ENCODE data around the gene POU2F3. TPM values are rescaled to one million over a fixed set of nuclear protein-coding genes. Genes with fewer than 3 reads are reported as not detected.

Gene POU2F3
- total RNA-seq, 8 experiments from 2014 or later, result 0.38 to 40.1 (median 3.4) TPM; not detected in 2

GRCh38 chr11:120326845-120327281 lies 86.9 kb downstream of the POU2F3 start:
- in situ Hi-C loops (cut with MboI; ENCODE audit: low pct_unique_long_range_greater_than_20kb in 2 of 9, low sequenced_read_pairs in 9 of 9, unreplicated experiment in 9 of 9), result loop anchor here in 1 of 9 experiments (25.0 kb wide), 1 partner anchor 110 kb away; no protein-coding TSS in a partner anchor
- Histone ChIP-seq H3K27ac (no peak overlapping the region), H3K4me1 (replicated peaks in 1 of 2) (peaks cover 3 to 6% of the 10 kb centered on the region in 2 donors), H3K4me3 (peak overlapping the region in 1 of 5 donors; percentile 81)
- ATAC-seq (replicated peaks in 6 of 8), result no peak
- 53 to 100% (median 72%) methylated on average over 2 to 4 of the region's 4 CpGs for WGBS, 10 experiments

GRCh38 chr11:120327311-120327710 lies 87.4 kb downstream of the POU2F3 start:
- in situ Hi-C loops (cut with MboI; ENCODE audit: low pct_unique_long_range_greater_than_20kb in 2 of 9, low sequenced_read_pairs in 9 of 9, unreplicated experiment in 9 of 9), result loop anchor here in 1 of 9 experiments (25.0 kb wide), 1 partner anchor 110 kb away; no protein-coding TSS in a partner anchor
- no peak for ATAC-seq (replicated peaks in 6 of 8)
- 93 to 100% (median 99%) methylated on average over 1 to 4 of the region's 4 CpGs; no CpG with 5 or more reads in 2 of the 10 experiments for WGBS, 10 experiments
- Histone ChIP-seq H3K4me1 (replicated peaks in 1 of 2) (peaks cover 3 to 6% of the 10 kb centered on the region in 2 donors), H3K4me3 (no peak overlapping the region), H3K27ac (no peak overlapping the region)

GRCh38 chr11:120329556-120329955 lies 89.6 kb downstream of the POU2F3 start:
- Histone ChIP-seq H3K4me3 (no peak overlapping the region), H3K4me1 (replicated peaks in 1 of 2) (peaks cover 3 to 6% of the 10 kb centered on the region in 2 donors), H3K27ac (no peak overlapping the region)
- in situ Hi-C loops (cut with MboI; ENCODE audit: low pct_unique_long_range_greater_than_20kb in 2 of 9, low sequenced_read_pairs in 9 of 9, unreplicated experiment in 9 of 9), result loop anchor here in 1 of 9 experiments (25.0 kb wide), 1 partner anchor 108 kb away; no protein-coding TSS in a partner anchor
- 47 to 100% (median 94%) methylated on average over 2 to 3 of the region's 3 CpGs; no CpG with 5 or more reads in 1 of the 10 experiments for WGBS, 10 experiments
- ATAC-seq (replicated peaks in 6 of 8), result no peak

GRCh38 chr11:120330045-120330444 lies 90.1 kb downstream of the POU2F3 start:
- WGBS, 10 experiments, result 89 to 100% (median 98%) methylated on average over 1 to 6 of the region's 6 CpGs; no CpG with 5 or more reads in 4 of the 10 experiments
- no peak for ATAC-seq (replicated peaks in 6 of 8)
- Histone ChIP-seq H3K4me1 (replicated peaks in 1 of 2) (peaks cover 0 to 6% of the 10 kb centered on the region in 2 donors), H3K4me3 (no peak overlapping the region), H3K27ac (no peak overlapping the region)
- in situ Hi-C loops (cut with MboI; ENCODE audit: low pct_unique_long_range_greater_than_20kb in 2 of 9, low sequenced_read_pairs in 9 of 9, unreplicated experiment in 9 of 9), result loop anchor here in 2 of 9 experiments (10.0 to 25.0 kb wide), 2 partner anchors 105 to 107 kb away; no protein-coding TSS in a partner anchor

- WGBS, 10 experiments, result 17 to 100% (median 100%) methylated on average over 1 to 2 of the region's 2 CpGs; no CpG with 5 or more reads in 5 of the 10 experiments
- Histone ChIP-seq H3K27ac (no peak overlapping the region), H3K4me3 (no peak overlapping the region), H3K4me1 (replicated peaks in 1 of 2) (no peaks in the 10 kb centered on the region)
- in situ Hi-C loops (cut with MboI; ENCODE audit: low pct_unique_long_range_greater_than_20kb in 2 of 9, low sequenced_read_pairs in 9 of 9, unreplicated experiment in 9 of 9), result loop anchor here in 2 of 9 experiments (10.0 to 25.0 kb wide), 2 partner anchors 103 to 106 kb away; no protein-coding TSS in a partner anchor
- ATAC-seq (replicated peaks in 6 of 8), result peak in 1 of 8 experiments; percentile 10
Observed at GRCh38 chr11:120331301-120331996, 91.5 kb downstream of the POU2F3 start.

- peaks cover 0 to 2% of the 10 kb centered on the region in 2 donors for H3K4me1 ChIP-seq (replicated peaks in 1 of 2)
- in situ Hi-C loops (cut with MboI; ENCODE audit: low pct_unique_long_range_greater_than_20kb in 2 of 9, low sequenced_read_pairs in 9 of 9, unreplicated experiment in 9 of 9), result loop anchor here in 2 of 9 experiments (10.0 to 25.0 kb wide), 2 partner anchors 102 to 104 kb away; no protein-coding TSS in a partner anchor
- H3K4me3 ChIP-seq, result no peak overlapping the region
- H3K27ac ChIP-seq, result no peak overlapping the region
- ATAC-seq (replicated peaks in 6 of 8), result no peak
- WGBS, 10 experiments, result 73 to 100% (median 92%) methylated on average over 2 to 5 of the region's 5 CpGs
Observed at GRCh38 chr11:120332822-120333716, 93.1 kb downstream of the POU2F3 start.

- in situ Hi-C loops (cut with MboI; ENCODE audit: low pct_unique_long_range_greater_than_20kb in 2 of 9, low sequenced_read_pairs in 9 of 9, unreplicated experiment in 9 of 9), result loop anchor here in 2 of 9 experiments (10.0 to 25.0 kb wide), 2 partner anchors 101 to 104 kb away; no protein-coding TSS in a partner anchor
- ATAC-seq (replicated peaks in 6 of 8), result no peak
- H3K4me3 ChIP-seq, result no peak overlapping the region
- peaks cover 0 to 4% of the 10 kb centered on the region in 2 donors for H3K4me1 ChIP-seq (replicated peaks in 1 of 2)
- no peak overlapping the region for H3K27ac ChIP-seq
- WGBS, 10 experiments, result 70 to 100% (median 100%) methylated on average over 1 of the region's 1 CpG; no CpG with 5 or more reads in 2 of the 10 experiments
Observed at GRCh38 chr11:120333801-120334200, 93.9 kb downstream of the POU2F3 start.

GRCh38 chr11:120334332-120334731 lies 94.4 kb downstream of the POU2F3 start:
- no peak for ATAC-seq (replicated peaks in 6 of 8)
- Histone ChIP-seq H3K27ac (no peak overlapping the region), H3K4me3 (no peak overlapping the region), H3K4me1 (replicated peaks in 1 of 2) (peaks cover 1 to 6% of the 10 kb centered on the region in 2 donors)
- WGBS, 10 experiments, result 0 to 67% (median 13%) methylated on average over 1 of the region's 1 CpG; no CpG with 5 or more reads in 2 of the 10 experiments
- in situ Hi-C loops (cut with MboI; ENCODE audit: low pct_unique_long_range_greater_than_20kb in 2 of 9, low sequenced_read_pairs in 9 of 9, unreplicated experiment in 9 of 9), result loop anchor here in 2 of 9 experiments (10.0 to 25.0 kb wide), 2 partner anchors 100 to 103 kb away; no protein-coding TSS in a partner anchor

- WGBS, 10 experiments, result 0 to 19% (median 0%) methylated on average over 1 to 7 of the region's 8 CpGs
- Histone ChIP-seq H3K4me3 (peak overlapping the region; percentile 66 to 85 (median 74)), H3K4me1 (replicated peaks in 1 of 2) (peaks cover 8 to 13% of the 10 kb centered on the region in 2 donors), H3K27ac (no peak overlapping the region)
- ATAC-seq (replicated peaks in 6 of 8), result peak in 2 of 8 experiments; percentile 1 to 9
- in situ Hi-C loops (cut with MboI; ENCODE audit: low pct_unique_long_range_greater_than_20kb in 2 of 9, low sequenced_read_pairs in 9 of 9, unreplicated experiment in 9 of 9), result loop anchor here in 2 of 9 experiments (10.0 to 25.0 kb wide), 2 partner anchors 100 to 102 kb away; no protein-coding TSS in a partner anchor
Observed at GRCh38 chr11:120334894-120335462, 95.0 kb downstream of the POU2F3 start.

GRCh38 chr11:120335556-120335907 lies 95.6 kb downstream of the POU2F3 start:
- 0 to 6% (median 1%) methylated on average over 1 to 12 of the region's 19 CpGs; no CpG with 5 or more reads in 3 of the 10 experiments for WGBS, 10 experiments
- ATAC-seq (replicated peaks in 6 of 8), result peak in 6 of 8 experiments; percentile 0 to 36 (median 22)
- Histone ChIP-seq H3K4me1 (replicated peaks in 1 of 2) (peaks cover 11 to 18% of the 10 kb centered on the region in 2 donors), H3K4me3 (peak overlapping the region; percentile 66 to 85 (median 74)), H3K27ac (peak overlapping the region in 1 of 2 donors; percentile 83)
- in situ Hi-C loops (cut with MboI; ENCODE audit: low pct_unique_long_range_greater_than_20kb in 2 of 9, low sequenced_read_pairs in 9 of 9, unreplicated experiment in 9 of 9), result loop anchor here in 2 of 9 experiments (10.0 to 25.0 kb wide), 2 partner anchors 99 to 102 kb away; no protein-coding TSS in a partner anchor

GRCh38 chr11:120335908-120336640 lies 96.1 kb downstream of the POU2F3 start, which contains the start of gene ARHGEF12:
Gene ARHGEF12, plus strand, starts transcription at chr11:120336413. Its CDS starts 831 bp downstream, at chr11:120337244.
- peak within 1 kb of the TSS; percentile 66 to 85 (median 74) for H3K4me3 ChIP-seq
- WGBS, 10 experiments, result 0% methylated on average over 4 to 6 of the region's 92 CpGs; no CpG with 5 or more reads in 8 of the 10 experiments
- peak within 1 kb of the TSS; percentile 74 to 83 for H3K27ac ChIP-seq
- H3K4me1 ChIP-seq (replicated peaks in 1 of 2), result peaks cover 12 to 22% of the 10 kb centered on the region in 2 donors
- ATAC-seq (replicated peaks in 6 of 8), result peak; percentile 64 to 84 (median 77)
- in situ Hi-C loops (cut with MboI; ENCODE audit: low pct_unique_long_range_greater_than_20kb in 2 of 9, low sequenced_read_pairs in 9 of 9, unreplicated experiment in 9 of 9), result loop anchor here in 2 of 9 experiments (10.0 to 25.0 kb wide), 2 partner anchors 99 to 101 kb away; no protein-coding TSS in a partner anchor

Data from motor neuron (in vitro differentiated cells).